Measurements from ENCODE around the gene UBXN11. TPM values are rescaled to one million over a fixed set of nuclear protein-coding genes. Genes with fewer than 3 reads are reported as not detected.

UBXN11 gene
- total and polyA plus RNA-seq, 2 donors (not counting 1 experiment from before 2014, with no cell fraction given): 68.0 to 81.4 TPM

GRCh38 chr1:26284597-26285347, 21.7 kb downstream of the UBXN11 start:
- ChIA-PET CTCF (interaction anchor here (0.6 to 26.4 kb wide), 17 partner anchors 7 to 334 kb away, joined by 3 to 1400 read pairs (median 5); partner anchors contain the start of genes CD52, CEP85, DHDDS and SH3BGRL3), POLR2A (interaction anchor here (0.5 to 21.9 kb wide), 13 partner anchors 9 to 425 kb away, joined by 3 to 1239 read pairs (median 5); partner anchors contain the start of genes CD52, CEP85, DHDDS and UBXN11)
- WGBS (ENCODE audit: insufficient coverage): 12% methylated on average over 19 of the region's 22 CpGs
- H3K27ac Mint-ChIP-seq: peak overlapping the region; percentile 97
- H3K4me1 ChIP-seq (ENCODE audit: control insufficient read depth in 2 of 2, insufficient read depth in 2 of 2, low read length in 2 of 2): peaks cover 79 to 89% of the 10 kb centered on the region in 2 donors
- H3K27ac ChIP-seq (ENCODE audit: low read length in 2 of 2): peak overlapping the region; percentile 93 to 96
- no peaks in the 10 kb centered on the region for H3K27me3 Mint-ChIP-seq
- H2AFZ ChIP-seq (ENCODE audit: insufficient read depth, low read depth, low read length, poor library complexity, severe bottlenecking): peak overlapping the region; percentile 41
- intact Hi-C loops (cut with micrococcal nuclease): loop anchor here (1.0 to 10.0 kb wide), 6 partner anchors 8 to 1890 kb away; partner anchors contain the start of genes CEP85, HMGN2, PDIK1L and PTAFR
- H4K20me1 ChIP-seq (ENCODE audit: control insufficient read depth, insufficient read depth, low read length, poor library complexity, severe bottlenecking): peaks cover 22% of the 10 kb centered on the region
- H3K9ac ChIP-seq (ENCODE audit: low read length): peak overlapping the region; percentile 15
- H3K4me2 ChIP-seq (replicated peaks; ENCODE audit: low read depth, low read length, poor library complexity, severe bottlenecking): peak overlapping the region; percentile 65
- H3K36me3 ChIP-seq (replicated peaks in 1 of 2; ENCODE audit: control extremely low read depth in 1 of 2, control insufficient read depth in 1 of 2, extremely low read depth in 1 of 2, insufficient read depth in 2 of 2, low read length in 1 of 2): peaks cover 2 to 19% of the 10 kb centered on the region in 2 experiments
- H3K79me2 ChIP-seq (ENCODE audit: control insufficient read depth, insufficient read depth, low read length): peaks cover 36% of the 10 kb centered on the region
- DNase-seq: peak; percentile 87
- peaks cover 88% of the 10 kb centered on the region for H3K4me1 Mint-ChIP-seq
- H3K9me3 ChIP-seq (ENCODE audit: control extremely low read depth in 1 of 3, control insufficient read depth in 2 of 3, insufficient read depth in 1 of 3, low read length in 2 of 3): no peaks in the 10 kb centered on the region
- no peaks in the 10 kb centered on the region for H3K9me3 Mint-ChIP-seq (ENCODE audit: insufficient read depth)
- H3K27me3 ChIP-seq (replicated peaks in 1 of 4; ENCODE audit: control extremely low read depth in 1 of 4, control insufficient read depth in 3 of 4, insufficient read depth in 4 of 4, low read length in 3 of 4): no peaks in the 10 kb centered on the region
- TF ChIP-seq CTCF (IDR thresholded peaks at IDR 0.05): peak; percentile 77
- TF ChIP-seq EZH2 (IDR thresholded peaks at IDR 0.05; ENCODE audit: borderline replicate concordance, insufficient read depth, low read depth, low read length, poor library complexity, severe bottlenecking): no peak
- peak; percentile 47 for ATAC-seq (ENCODE audit: low read depth)
- H3K4me3 Mint-ChIP-seq: peak overlapping the region; percentile 87
- H3K4me3 ChIP-seq (ENCODE audit: control extremely low read depth in 1 of 5, extremely low read depth in 1 of 5, insufficient read depth in 1 of 5, low read depth in 2 of 5, low read length in 4 of 5): peak overlapping the region in 2 of 5 experiments; percentile 5 to 19
